ENCODE results near the gene MCM9. TPM values are rescaled to one million over a fixed set of nuclear protein-coding genes. Genes with fewer than 3 reads are reported as not detected.

Gene MCM9
- total and polyA plus RNA-seq, 2 of the 4 experiments (the other 2 are of a cell fraction) = 3.5 to 7.2 TPM

DNA sequence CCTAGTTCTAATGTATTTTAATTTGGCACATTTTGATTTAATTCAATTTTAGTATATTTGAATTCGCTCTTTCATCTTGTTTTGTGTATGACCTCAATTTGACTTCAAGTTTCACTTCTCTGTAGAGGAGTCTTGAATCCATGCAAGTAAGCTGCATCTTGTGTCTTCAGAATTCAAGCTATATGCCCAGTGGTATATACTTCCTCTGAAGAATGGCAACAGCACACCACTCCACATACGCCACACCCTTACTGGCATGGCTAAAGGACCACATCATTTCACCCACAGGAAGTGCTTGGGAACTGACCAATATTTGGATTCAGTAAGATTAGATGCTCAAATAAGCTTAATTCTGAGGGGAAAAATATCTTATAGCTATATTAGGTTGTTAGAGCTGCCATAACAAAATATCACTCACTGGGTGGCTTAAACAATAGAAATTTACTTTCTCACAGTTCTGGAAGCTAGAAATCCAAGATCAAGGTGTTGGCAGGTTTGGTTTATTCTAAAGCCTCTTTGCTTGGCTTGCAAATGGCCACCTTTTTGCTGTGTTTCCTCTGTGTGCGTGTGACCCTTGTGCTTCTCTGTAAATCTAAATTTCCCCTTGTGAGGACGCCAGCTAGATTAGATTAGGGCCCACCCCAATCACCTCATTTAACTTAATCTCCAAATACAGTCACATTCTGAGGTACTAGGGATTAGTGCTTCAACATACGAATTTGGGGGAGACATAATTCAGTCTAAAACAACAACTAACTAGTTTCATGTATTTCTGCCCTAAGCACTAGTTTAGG is 43.8 kb downstream of the MCM9 start (continued):
- TF ChIP-seq USF2 (IDR thresholded peaks at IDR 0.05; ENCODE audit: low read depth, low read length) = no peak
- no peak for TF ChIP-seq CHD1 (IDR thresholded peaks at IDR 0.05; ENCODE audit: low read depth, low read length)
- TF ChIP-seq FOS (IDR thresholded peaks at IDR 0.05; ENCODE audit: low read depth, low read length) = no peak

GRCh38 chr6:118889163-118889562 is 45.8 kb downstream of the MCM9 start:
- Histone ChIP-seq H3K56ac (ENCODE audit: extremely low read depth, insufficient read depth, low read length) (no peak overlapping the region), H3K79me1 (ENCODE audit: low read depth in 1 of 2, low read length in 2 of 2) (peaks cover 16 to 30% of the 10 kb centered on the region in 2 experiments), H3K27ac (ENCODE audit: insufficient read depth, low read length) (no peak overlapping the region), H2BK5ac (ENCODE audit: low read depth, low read length, poor library complexity, severe bottlenecking) (no peak overlapping the region), H3K4me3 (ENCODE audit: insufficient read depth, low read depth, low read length) (no peak overlapping the region), H4K8ac (ENCODE audit: low read depth in 2 of 2, low read length in 2 of 2) (no peak overlapping the region), H3K9me3 (ENCODE audit: control insufficient read depth, insufficient read depth, low read length) (no peaks in the 10 kb centered on the region), H2BK120ac (ENCODE audit: low read depth, low read length) (no peak overlapping the region), H2BK20ac (ENCODE audit: low read depth, low read length) (no peak overlapping the region), H4K5ac (ENCODE audit: low read depth, low read length) (no peak overlapping the region), H4K20me1 (ENCODE audit: insufficient read depth, low read length) (no peaks in the 10 kb centered on the region), H3K9ac (ENCODE audit: low read depth, low read length) (no peak overlapping the region), H2AK5ac (ENCODE audit: low read depth, low read length) (no peak overlapping the region), H3K4me1 (ENCODE audit: control insufficient read depth, insufficient read depth, low read length) (peaks cover 2% of the 10 kb centered on the region; the same call in 1 of the 2 replicates), H3K23ac (ENCODE audit: low read depth, low read length) (no peak overlapping the region), H2BK15ac (ENCODE audit: low read depth, low read length) (no peak overlapping the region), H3K18ac (ENCODE audit: low read depth, low read length) (no peak overlapping the region), H2AK9ac (replicated peaks; ENCODE audit: low read depth, low read length, poor library complexity) (no peak overlapping the region), H3K27me3 (ENCODE audit: control insufficient read depth, insufficient read depth, low read length) (no peaks in the 10 kb centered on the region), H3K4ac (ENCODE audit: low read depth, low read length) (no peak overlapping the region), H4K91ac (ENCODE audit: insufficient read depth, low read depth, low read length) (no peak overlapping the region), H3K36me3 (ENCODE audit: control insufficient read depth, insufficient read depth, low read length) (no peaks in the 10 kb centered on the region), H3K9me1 (ENCODE audit: insufficient read depth, low read length) (no peaks in the 10 kb centered on the region), H3K14ac (replicated peaks; ENCODE audit: low read depth, low read length) (no peak overlapping the region), H3K4me2 (ENCODE audit: low read depth, low read length) (no peak overlapping the region), H2AFZ (replicated peaks; ENCODE audit: low read length, poor library complexity) (no peak overlapping the region)
- POLR2A ChIA-PET (ENCODE audit: unreplicated experiment) = no interaction called here
- no CpG with 5 or more reads among the region's 4 CpGs for WGBS, 2 experiments (ENCODE audit: extremely low coverage in 2 of 2, insufficient read length in 1 of 2)
- no TSS peak for BruUV-seq (replicated peaks)
- DNase-seq = no peak
- dilution Hi-C loops (cut with HindIII; ENCODE audit: low sequenced_read_pairs, unreplicated experiment) = no loop called here
- CTCF ChIA-PET = no interaction called here
- in situ Hi-C loops (cut with MboI; ENCODE audit: low sequenced_read_pairs) = no loop called here
- intact Hi-C loops (cut with micrococcal nuclease) = no loop called here
- no peak for ATAC-seq (ENCODE audit: low read depth)
- TF ChIP-seq RFX5 (IDR thresholded peaks at IDR 0.05; ENCODE audit: low read depth, low read length) (no peak), SMC3 (IDR thresholded peaks at IDR 0.05; ENCODE audit: low read depth, low read length) (no peak), ELK1 (IDR thresholded peaks at IDR 0.05; ENCODE audit: borderline replicate concordance, low read depth, low read length) (no peak), CHD1 (IDR thresholded peaks at IDR 0.05; ENCODE audit: low read depth, low read length) (no peak), RAD21 (IDR thresholded peaks at IDR 0.05; ENCODE audit: low read length) (no peak), USF2 (IDR thresholded peaks at IDR 0.05; ENCODE audit: low read depth, low read length) (no peak), MXI1 (IDR thresholded peaks at IDR 0.05; ENCODE audit: borderline replicate concordance, low read depth, low read length) (no peak), CEBPB (IDR thresholded peaks at IDR 0.05; ENCODE audit: low read depth, low read length) (no peak), RCOR1 (IDR thresholded peaks at IDR 0.05; ENCODE audit: insufficient replicate concordance, low read length) (no peak), MAZ (IDR thresholded peaks at IDR 0.05; ENCODE audit: borderline replicate concordance, low read depth, low read length) (no peak)

Measured in IMR-90 (cell line).